ENCODE data around the gene APLP1. TPM values are rescaled to one million over a fixed set of nuclear protein-coding genes. Genes with fewer than 3 reads are reported as not detected.

The APLP1 gene
- total and polyA plus RNA-seq, 4 donors, result 0.08 to 0.51 (median 0.16) TPM; not detected in 1

DNA sequence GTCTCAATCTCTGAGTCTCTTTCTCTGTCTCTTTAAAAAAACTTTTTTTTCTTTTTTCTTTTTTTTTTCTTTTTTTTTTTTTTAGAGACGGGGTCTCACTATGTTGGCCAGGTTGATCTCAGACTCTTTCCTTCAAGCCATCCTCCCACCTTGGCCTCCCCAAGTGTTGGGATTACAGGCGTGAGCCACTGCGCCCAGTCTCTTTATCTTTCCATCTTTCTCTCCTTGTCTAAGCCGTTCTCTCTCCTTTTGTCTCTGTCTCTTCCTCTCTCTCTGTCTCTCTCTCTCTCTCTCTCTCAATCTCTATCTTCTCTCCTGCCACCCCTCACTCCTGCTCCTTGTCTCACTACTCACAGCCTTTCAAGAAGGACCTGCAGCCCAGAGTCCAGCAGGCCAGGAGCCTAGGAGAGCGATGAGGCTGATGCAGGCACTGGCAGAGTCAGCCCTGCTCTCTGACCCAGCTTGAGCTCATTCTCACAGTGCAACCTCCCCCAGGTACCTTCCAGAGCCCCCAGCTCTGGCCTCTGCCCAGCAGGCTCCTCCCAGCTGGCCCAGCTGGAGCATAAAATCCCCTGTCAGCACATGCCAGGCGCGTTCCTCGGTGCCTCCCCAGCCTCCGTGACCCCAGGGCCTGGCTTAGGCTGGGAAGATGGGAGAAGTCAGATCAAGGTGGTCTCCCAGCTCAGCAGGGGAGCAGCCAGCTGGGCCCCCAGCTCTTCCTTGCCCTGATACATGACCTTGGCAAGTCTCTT, 16.2 kb upstream of the APLP1 start, which contains the start of gene NPHS1:
Gene NPHS1, minus strand, starts transcription at position 476 of the 752 bp plus-strand sequence. CDS start 667 bp downstream, outside the sequence.
- Histone ChIP-seq H3K27me3 (ENCODE audit: control insufficient read depth in 4 of 4, insufficient read depth in 4 of 4, low read length in 3 of 4) (peaks cover 0 to 3% (median 2%) of the 10 kb centered on the region in 4 donors), H3K27ac (ENCODE audit: low read depth in 1 of 2, low read length in 2 of 2) (no peak within 1 kb of the TSS), H3K9ac (ENCODE audit: low read depth in 1 of 2, low read length in 2 of 2) (no peak within 1 kb of the TSS), H3K36me3 (ENCODE audit: control insufficient read depth in 4 of 4, insufficient read depth in 3 of 4, low read depth in 1 of 4, low read length in 3 of 4) (no peaks in the 10 kb centered on the region), H3K4me3 (ENCODE audit: low read depth in 1 of 3, low read length in 3 of 3) (no peak within 1 kb of the TSS), H3K4me1 (ENCODE audit: control insufficient read depth in 4 of 4, insufficient read depth in 4 of 4, low read length in 3 of 4) (peaks cover 0 to 6% (median 4%) of the 10 kb centered on the region in 4 donors), H3K9me3 (ENCODE audit: control insufficient read depth in 4 of 4, low read length in 3 of 4) (no peaks in the 10 kb centered on the region)
- DNase-seq (ENCODE audit: low spot score), result no peak
- WGBS, result 67% methylated on average over 9 of the region's 9 CpGs
- TF ChIP-seq GABPA (IDR thresholded peaks at IDR 0.05 in 1 of 2, conservative IDR thresholded peaks at IDR 0.05 in 1 of 2) (no peak), TAF1 (conservative IDR thresholded peaks at IDR 0.05) (no peak), ZBTB33 (IDR thresholded peaks at IDR 0.05) (no peak), REST (IDR thresholded peaks at IDR 0.05) (no peak), RXRA (IDR thresholded peaks at IDR 0.05) (no peak), RAD21 (IDR thresholded peaks at IDR 0.05) (no peak), ATF3 (IDR thresholded peaks at IDR 0.05) (no peak), MAX (IDR thresholded peaks at IDR 0.05) (no peak), EGR1 (IDR thresholded peaks at IDR 0.05; ENCODE audit: low read depth in 2 of 2) (no peak), JUND (IDR thresholded peaks at IDR 0.05) (no peak), SP1 (IDR thresholded peaks at IDR 0.05) (no peak), HNF4A (conservative IDR thresholded peaks at IDR 0.05) (no peak), YY1 (IDR thresholded peaks at IDR 0.05) (no peak), FOXA2 (IDR thresholded peaks at IDR 0.05) (no peak)
- TF ChIP-seq, protein P1, sequence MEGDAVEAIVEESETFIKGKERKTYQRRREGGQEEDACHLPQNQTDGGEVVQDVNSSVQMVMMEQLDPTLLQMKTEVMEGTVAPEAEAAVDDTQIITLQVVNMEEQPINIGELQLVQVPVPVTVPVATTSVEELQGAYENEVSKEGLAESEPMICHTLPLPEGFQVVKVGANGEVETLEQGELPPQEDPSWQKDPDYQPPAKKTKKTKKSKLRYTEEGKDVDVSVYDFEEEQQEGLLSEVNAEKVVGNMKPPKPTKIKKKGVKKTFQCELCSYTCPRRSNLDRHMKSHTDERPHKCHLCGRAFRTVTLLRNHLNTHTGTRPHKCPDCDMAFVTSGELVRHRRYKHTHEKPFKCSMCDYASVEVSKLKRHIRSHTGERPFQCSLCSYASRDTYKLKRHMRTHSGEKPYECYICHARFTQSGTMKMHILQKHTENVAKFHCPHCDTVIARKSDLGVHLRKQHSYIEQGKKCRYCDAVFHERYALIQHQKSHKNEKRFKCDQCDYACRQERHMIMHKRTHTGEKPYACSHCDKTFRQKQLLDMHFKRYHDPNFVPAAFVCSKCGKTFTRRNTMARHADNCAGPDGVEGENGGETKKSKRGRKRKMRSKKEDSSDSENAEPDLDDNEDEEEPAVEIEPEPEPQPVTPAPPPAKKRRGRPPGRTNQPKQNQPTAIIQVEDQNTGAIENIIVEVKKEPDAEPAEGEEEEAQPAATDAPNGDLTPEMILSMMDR (IDR thresholded peaks at IDR 0.05; ENCODE audit: low read depth, low read length, missing input control), result no peak

All from liver (tissue), 9 donors.